ENCODE measurements around the gene FOXJ3.

DNA sequence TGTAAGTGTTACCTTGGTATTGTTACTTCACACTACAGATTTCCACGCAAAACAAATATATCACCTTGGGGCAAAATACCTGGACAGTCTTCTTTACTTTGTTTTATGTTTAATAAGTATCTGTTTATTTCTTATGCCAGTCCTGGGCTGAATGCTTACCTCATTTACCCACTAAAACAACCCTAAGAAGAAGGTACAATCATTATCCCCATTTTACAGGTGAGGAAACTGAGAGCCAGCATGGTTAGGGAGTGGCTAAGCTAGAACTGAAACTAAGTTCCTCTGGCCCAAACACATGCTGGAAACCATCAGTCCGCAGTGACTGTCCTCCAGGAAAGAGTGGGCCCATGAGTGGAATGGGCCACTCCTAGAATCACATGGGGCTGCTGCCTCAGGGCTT, 194.8 kb downstream of the FOXJ3 start:
- TF ChIP-seq RFX5 (IDR thresholded peaks at IDR 0.05; ENCODE audit: low read depth, low read length) (no peak), FOS (IDR thresholded peaks at IDR 0.05; ENCODE audit: low read depth, low read length) (no peak)
- TF ChIP-seq, protein P1, sequence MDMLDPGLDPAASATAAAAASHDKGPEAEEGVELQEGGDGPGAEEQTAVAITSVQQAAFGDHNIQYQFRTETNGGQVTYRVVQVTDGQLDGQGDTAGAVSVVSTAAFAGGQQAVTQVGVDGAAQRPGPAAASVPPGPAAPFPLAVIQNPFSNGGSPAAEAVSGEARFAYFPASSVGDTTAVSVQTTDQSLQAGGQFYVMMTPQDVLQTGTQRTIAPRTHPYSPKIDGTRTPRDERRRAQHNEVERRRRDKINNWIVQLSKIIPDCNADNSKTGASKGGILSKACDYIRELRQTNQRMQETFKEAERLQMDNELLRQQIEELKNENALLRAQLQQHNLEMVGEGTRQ (IDR thresholded peaks at IDR 0.05; ENCODE audit: low read depth, low read length) = no peak
- TF ChIP-seq, protein P2, sequence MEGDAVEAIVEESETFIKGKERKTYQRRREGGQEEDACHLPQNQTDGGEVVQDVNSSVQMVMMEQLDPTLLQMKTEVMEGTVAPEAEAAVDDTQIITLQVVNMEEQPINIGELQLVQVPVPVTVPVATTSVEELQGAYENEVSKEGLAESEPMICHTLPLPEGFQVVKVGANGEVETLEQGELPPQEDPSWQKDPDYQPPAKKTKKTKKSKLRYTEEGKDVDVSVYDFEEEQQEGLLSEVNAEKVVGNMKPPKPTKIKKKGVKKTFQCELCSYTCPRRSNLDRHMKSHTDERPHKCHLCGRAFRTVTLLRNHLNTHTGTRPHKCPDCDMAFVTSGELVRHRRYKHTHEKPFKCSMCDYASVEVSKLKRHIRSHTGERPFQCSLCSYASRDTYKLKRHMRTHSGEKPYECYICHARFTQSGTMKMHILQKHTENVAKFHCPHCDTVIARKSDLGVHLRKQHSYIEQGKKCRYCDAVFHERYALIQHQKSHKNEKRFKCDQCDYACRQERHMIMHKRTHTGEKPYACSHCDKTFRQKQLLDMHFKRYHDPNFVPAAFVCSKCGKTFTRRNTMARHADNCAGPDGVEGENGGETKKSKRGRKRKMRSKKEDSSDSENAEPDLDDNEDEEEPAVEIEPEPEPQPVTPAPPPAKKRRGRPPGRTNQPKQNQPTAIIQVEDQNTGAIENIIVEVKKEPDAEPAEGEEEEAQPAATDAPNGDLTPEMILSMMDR (conservative IDR thresholded peaks at IDR 0.05; ENCODE audit: low read depth, low read length) = no peak
- TF ChIP-seq, protein P3, sequence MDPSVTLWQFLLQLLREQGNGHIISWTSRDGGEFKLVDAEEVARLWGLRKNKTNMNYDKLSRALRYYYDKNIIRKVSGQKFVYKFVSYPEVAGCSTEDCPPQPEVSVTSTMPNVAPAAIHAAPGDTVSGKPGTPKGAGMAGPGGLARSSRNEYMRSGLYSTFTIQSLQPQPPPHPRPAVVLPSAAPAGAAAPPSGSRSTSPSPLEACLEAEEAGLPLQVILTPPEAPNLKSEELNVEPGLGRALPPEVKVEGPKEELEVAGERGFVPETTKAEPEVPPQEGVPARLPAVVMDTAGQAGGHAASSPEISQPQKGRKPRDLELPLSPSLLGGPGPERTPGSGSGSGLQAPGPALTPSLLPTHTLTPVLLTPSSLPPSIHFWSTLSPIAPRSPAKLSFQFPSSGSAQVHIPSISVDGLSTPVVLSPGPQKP (IDR thresholded peaks at IDR 0.05; ENCODE audit: borderline replicate concordance, low read depth, low read length) = no peak

Measured in IMR-90 (cell line).